Fibroblast of lung (primary cell): ENCODE measurements around the gene SRCIN1. TPM values are rescaled to one million over a fixed set of nuclear protein-coding genes. Genes with fewer than 3 reads are reported as not detected.

ENCODE experiments used
- DNase-seq, 2 donors: peaks; one replicate each; pipeline versions ENCODE4 v3.0.0 to v3.0.0-alpha.2; 2010; ENCODE audit warnings: low read depth in 2 of 2
- H2AFZ ChIP-seq: 2 replicates; pipeline ENCODE4 v1.5.1; 2012; ENCODE audit warnings: low read length, control low read depth, inconsistent platforms
- H3K27ac ChIP-seq: 2 replicates; pipeline ENCODE4 v1.5.1; 2011; ENCODE audit warnings: low read length, control low read depth; ENCODE audit not compliant: insufficient read depth
- H3K27me3 ChIP-seq: 2 replicates; pipeline ENCODE4 v1.5.1; 2011; ENCODE audit warnings: mild to moderate bottlenecking, low read length; ENCODE audit not compliant: control insufficient read depth, insufficient read depth
- H3K36me3 ChIP-seq: 2 replicates; pipeline ENCODE4 v1.5.1; 2011; ENCODE audit warnings: low read length; ENCODE audit not compliant: control insufficient read depth, insufficient read depth
- H3K4me1 ChIP-seq: 2 replicates; pipeline ENCODE4 v1.5.1; 2011; ENCODE audit warnings: low read length; ENCODE audit not compliant: control insufficient read depth, insufficient read depth; ENCODE audit errors: extremely low read depth
- H3K4me2 ChIP-seq: 2 replicates; pipeline ENCODE4 v1.5.1; 2011; ENCODE audit warnings: low read length, control low read depth; ENCODE audit not compliant: insufficient read depth; ENCODE audit errors: extremely low read depth
- H3K4me3 ChIP-seq, 4 experiments: fragments of 200-600 bp in 1 of 4; sonication (generic) in 1 of 4; replicated peaks in 1 of 4; 2 replicates each; pipeline ENCODE4 v1.5.1; 2011 to 2016; ENCODE audit warnings: low read length in 4 of 4, low read depth in 3 of 4, mild to moderate bottlenecking in 3 of 4, control low read depth in 2 of 4, inconsistent platforms in 1 of 4, mixed read lengths in 1 of 4; ENCODE audit not compliant: insufficient read depth in 1 of 4; ENCODE audit errors: control extremely low read depth in 1 of 4
- H3K79me2 ChIP-seq: 2 replicates; pipeline ENCODE4 v1.5.1; 2012; ENCODE audit warnings: mild to moderate bottlenecking, low read length, inconsistent platforms; ENCODE audit not compliant: control insufficient read depth, insufficient read depth
- H3K9ac ChIP-seq: 2 replicates; pipeline ENCODE4 v1.5.1; 2011; ENCODE audit warnings: mild to moderate bottlenecking, low read length, control low read depth; ENCODE audit not compliant: insufficient read depth
- H3K9me3 ChIP-seq: 2 replicates; pipeline ENCODE4 v1.5.1; 2012; ENCODE audit warnings: low read depth, low read length; ENCODE audit not compliant: control insufficient read depth, insufficient read depth
- H4K20me1 ChIP-seq: 2 replicates; pipeline ENCODE4 v1.5.1; 2011; ENCODE audit warnings: low read length; ENCODE audit not compliant: control insufficient read depth, insufficient read depth; ENCODE audit errors: extremely low read depth
- EZH2 ChIP-seq: IDR thresholded peaks from 2 replicates; pipeline ENCODE4 v1.5.1; 2012; ENCODE audit warnings: low read length, control low read depth, mild to moderate bottlenecking; ENCODE audit errors: missing control alignments
- polyA plus RNA-seq, 2 donors: library from polyadenylated mRNA; depleted of rRNA in 1 of 2; stranded (reverse) in 1 of 2; unstranded in 1 of 2; fragments of >200 nt; gene quantifications; 2 replicates each; pipeline ENCODE4 v1.2.1, GENCODE V29; 2011 to 2012; ENCODE audit warnings: missing spikeins in 1 of 2
- total RNA-seq: library from RNA; depleted of rRNA; stranded (reverse); fragments of >200 nt; gene quantifications from 2 replicates; pipeline ENCODE4 v1.2.1, GENCODE V29; 2014
- TF ChIP-seq, protein P1 (sequence below), 2 donors: IDR thresholded peaks in 1 of 2; conservative IDR thresholded peaks in 1 of 2; 1 replicate in 1 of 2; 2 replicates in 1 of 2; pipeline ENCODE4 v1.5.1; 2011 to 2012; ENCODE audit warnings: low read length in 2 of 2, control low read depth in 1 of 2, inconsistent platforms in 1 of 2, low read depth in 1 of 2, mild to moderate bottlenecking in 1 of 2

SRCIN1 gene
- total and polyA plus RNA-seq, 2 donors (not counting 1 experiment from before 2014, with no cell fraction given): under 0.01 TPM; not detected in 1

DNA sequence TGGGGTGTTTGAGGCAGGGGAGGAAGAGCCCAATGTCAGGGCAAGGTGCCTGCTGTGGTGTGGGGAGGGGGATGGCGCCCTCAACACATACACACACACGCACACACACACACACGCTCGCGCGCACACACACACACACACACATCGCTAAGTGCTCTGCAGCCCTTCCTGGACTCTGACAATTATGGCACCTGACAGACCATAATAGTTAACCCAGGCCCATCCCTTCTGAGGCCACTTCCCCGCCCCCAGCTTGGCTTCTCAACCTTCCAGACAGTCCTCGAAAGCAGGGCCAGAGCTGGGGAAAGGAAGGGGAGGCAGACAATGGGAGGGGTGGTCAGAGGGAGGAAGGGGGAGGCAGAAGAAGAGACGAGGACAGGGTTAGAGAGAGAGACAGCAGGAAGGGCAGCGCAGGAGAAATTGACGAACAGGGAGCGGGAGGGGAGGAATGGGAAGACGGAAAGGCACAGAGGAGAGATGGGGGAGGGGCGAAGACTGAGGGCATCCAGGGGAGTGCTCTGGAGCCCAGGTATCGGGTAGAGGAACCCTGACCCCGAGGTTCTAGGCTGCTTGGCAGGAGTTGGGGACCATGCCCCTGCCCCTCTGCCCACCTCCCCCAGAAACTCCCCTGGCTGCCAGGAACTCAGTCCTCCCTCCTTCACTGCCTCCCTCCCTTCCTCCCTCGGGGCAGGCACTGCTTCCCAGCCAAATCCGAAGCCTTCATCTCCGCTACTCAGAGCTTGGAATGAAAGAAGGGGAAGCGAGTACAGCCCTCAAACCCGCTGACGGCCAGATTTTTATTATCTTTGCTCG is 4.0 kb downstream of the SRCIN1 start:
- Histone ChIP-seq H3K79me2 (no peaks in the 10 kb centered on the region), H3K9ac (no peak overlapping the region), H2AFZ (no peak overlapping the region), H3K36me3 (no peaks in the 10 kb centered on the region), H3K4me2 (no peak overlapping the region), H4K20me1 (no peaks in the 10 kb centered on the region), H3K4me1 (no peaks in the 10 kb centered on the region), H3K4me3 (no peak overlapping the region), H3K27me3 (peaks cover 29% of the 10 kb centered on the region), H3K27ac (no peak overlapping the region), H3K9me3 (no peaks in the 10 kb centered on the region)
- TF ChIP-seq EZH2: peak; percentile 50
- TF ChIP-seq, protein P1, sequence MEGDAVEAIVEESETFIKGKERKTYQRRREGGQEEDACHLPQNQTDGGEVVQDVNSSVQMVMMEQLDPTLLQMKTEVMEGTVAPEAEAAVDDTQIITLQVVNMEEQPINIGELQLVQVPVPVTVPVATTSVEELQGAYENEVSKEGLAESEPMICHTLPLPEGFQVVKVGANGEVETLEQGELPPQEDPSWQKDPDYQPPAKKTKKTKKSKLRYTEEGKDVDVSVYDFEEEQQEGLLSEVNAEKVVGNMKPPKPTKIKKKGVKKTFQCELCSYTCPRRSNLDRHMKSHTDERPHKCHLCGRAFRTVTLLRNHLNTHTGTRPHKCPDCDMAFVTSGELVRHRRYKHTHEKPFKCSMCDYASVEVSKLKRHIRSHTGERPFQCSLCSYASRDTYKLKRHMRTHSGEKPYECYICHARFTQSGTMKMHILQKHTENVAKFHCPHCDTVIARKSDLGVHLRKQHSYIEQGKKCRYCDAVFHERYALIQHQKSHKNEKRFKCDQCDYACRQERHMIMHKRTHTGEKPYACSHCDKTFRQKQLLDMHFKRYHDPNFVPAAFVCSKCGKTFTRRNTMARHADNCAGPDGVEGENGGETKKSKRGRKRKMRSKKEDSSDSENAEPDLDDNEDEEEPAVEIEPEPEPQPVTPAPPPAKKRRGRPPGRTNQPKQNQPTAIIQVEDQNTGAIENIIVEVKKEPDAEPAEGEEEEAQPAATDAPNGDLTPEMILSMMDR (conservative IDR thresholded peaks at IDR 0.05 in 1 of 2, IDR thresholded peaks at IDR 0.05 in 1 of 2; ENCODE audit: low read depth in 1 of 2, low read length in 2 of 2): no peak
- DNase-seq: no peak

DNA sequence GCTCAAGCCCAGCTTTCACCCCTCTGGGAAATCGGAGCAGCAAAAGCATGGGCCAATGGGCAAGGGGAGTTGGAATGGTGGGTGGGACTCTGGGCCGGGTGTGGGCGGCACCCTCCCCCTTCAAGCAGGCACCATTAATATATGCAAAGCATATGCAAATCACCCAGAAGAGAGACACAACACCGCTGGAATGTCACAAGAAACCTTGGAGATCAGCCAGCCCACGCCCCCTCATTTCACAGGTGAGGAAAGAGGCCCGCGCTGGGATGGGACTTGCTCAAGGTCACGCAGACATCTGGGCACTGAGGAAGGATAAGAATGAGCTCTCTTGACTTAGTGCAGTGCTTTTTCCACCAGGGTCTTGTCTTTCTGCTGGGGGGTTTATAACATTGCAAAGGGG is 4.8 kb downstream of the SRCIN1 start:
- TF ChIP-seq EZH2: no peak
- TF ChIP-seq, protein P1 (conservative IDR thresholded peaks at IDR 0.05 in 1 of 2, IDR thresholded peaks at IDR 0.05 in 1 of 2; ENCODE audit: low read depth in 1 of 2, low read length in 2 of 2): no peak
- DNase-seq: no peak

DNA sequence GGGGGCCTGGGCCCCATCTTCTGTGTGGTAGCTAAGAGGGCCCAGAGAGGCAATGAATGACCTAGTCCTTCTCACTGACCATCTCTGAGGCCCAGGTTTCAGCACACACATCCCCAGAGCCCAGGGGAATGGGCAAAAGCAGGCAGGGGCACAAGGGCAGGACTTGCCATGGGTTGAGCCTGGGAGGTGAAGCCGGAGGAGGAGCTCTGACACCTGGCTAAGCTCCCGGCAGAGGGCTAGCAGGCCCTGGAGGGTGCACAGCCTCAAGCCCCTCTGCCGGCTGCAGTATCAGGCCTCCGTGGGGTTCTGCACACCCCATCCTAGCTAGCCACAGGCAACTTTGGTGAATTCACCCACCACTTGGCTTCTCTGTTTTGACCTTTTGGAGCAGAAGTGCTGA is 5.3 kb downstream of the SRCIN1 start:
- Histone ChIP-seq H2AFZ (no peak overlapping the region), H4K20me1 (no peaks in the 10 kb centered on the region), H3K9me3 (no peaks in the 10 kb centered on the region), H3K4me1 (no peaks in the 10 kb centered on the region), H3K36me3 (no peaks in the 10 kb centered on the region), H3K79me2 (no peaks in the 10 kb centered on the region), H3K27me3 (peaks cover 30% of the 10 kb centered on the region), H3K9ac (no peak overlapping the region), H3K4me2 (no peak overlapping the region), H3K4me3 (no peak overlapping the region), H3K27ac (no peak overlapping the region)
- TF ChIP-seq, protein P1 (conservative IDR thresholded peaks at IDR 0.05 in 1 of 2, IDR thresholded peaks at IDR 0.05 in 1 of 2; ENCODE audit: low read depth in 1 of 2, low read length in 2 of 2): no peak
- no peak for TF ChIP-seq EZH2
- DNase-seq: no peak

More for the DNA sequence above, 4.8 kb downstream of the SRCIN1 start:
- Histone ChIP-seq H3K4me2 (no peak overlapping the region), H3K9ac (no peak overlapping the region), H3K4me1 (no peaks in the 10 kb centered on the region), H2AFZ (no peak overlapping the region), H3K27me3 (peaks cover 30% of the 10 kb centered on the region), H3K9me3 (no peaks in the 10 kb centered on the region), H3K79me2 (no peaks in the 10 kb centered on the region), H3K27ac (no peak overlapping the region), H3K4me3 (no peak overlapping the region), H3K36me3 (no peaks in the 10 kb centered on the region), H4K20me1 (no peaks in the 10 kb centered on the region)
